GM19438 (cell line): Measurements from ENCODE around the gene CA5A.
"Not testable (repeated sequence)": the region's sequence is repeated elsewhere in the genome, so short reads cannot be mapped to it uniquely, and the experiment has no call there.

Experiments used
- ATAC-seq: cut with Tn5 transposase; IDR thresholded peaks from one replicate; pipeline ENCODE4 v1.9.1; 2021; ENCODE audit warnings: low read depth; ENCODE audit not compliant: unreplicated experiment

CA5A gene

GRCh38 chr16:87949071-87949744 lies 12.9 kb upstream of the CA5A start:
- no peak for ATAC-seq

GRCh38 chr16:87948735-87949070 lies 12.4 kb upstream of the CA5A start:
- no peak for ATAC-seq

GRCh38 chr16:87948119-87948545 lies 11.8 kb upstream of the CA5A start:
- no peak for ATAC-seq

- no peak for ATAC-seq
Measured at GRCh38 chr16:87947356-87948118, 11.2 kb upstream of the CA5A start.

- no peak for ATAC-seq
Measured at GRCh38 chr16:87946596-87947347, 10.4 kb upstream of the CA5A start.

GRCh38 chr16:87945351-87946042 lies 9.2 kb upstream of the CA5A start:
- no peak for ATAC-seq

- ATAC-seq = no peak
Measured at GRCh38 chr16:87942680-87943079, 6.4 kb upstream of the CA5A start.

GRCh38 chr16:87939562-87940423 lies 3.5 kb upstream of the CA5A start:
- no peak for ATAC-seq

GRCh38 chr16:87938412-87938949 lies 2.2 kb upstream of the CA5A start:
- ATAC-seq = no peak

- ATAC-seq = not testable (repeated sequence)
Measured at GRCh38 chr16:87937231-87937542, 858 bp upstream of the CA5A start.

- not testable (repeated sequence) for ATAC-seq
Measured at GRCh38 chr16:87936016-87936374, 334 bp downstream of the CA5A start.

GRCh38 chr16:87934752-87935425 lies 1.4 kb downstream of the CA5A start:
- not testable (repeated sequence) for ATAC-seq

- no peak for ATAC-seq
Measured at GRCh38 chr16:87933140-87933495, 3.2 kb downstream of the CA5A start.

GRCh38 chr16:87932475-87933139 lies 3.7 kb downstream of the CA5A start:
- ATAC-seq = not testable (repeated sequence)

GRCh38 chr16:87931504-87931903 lies 4.8 kb downstream of the CA5A start:
- no peak for ATAC-seq

- no peak for ATAC-seq
Measured at GRCh38 chr16:87930456-87930855, 5.9 kb downstream of the CA5A start.

- ATAC-seq = no peak
Measured at GRCh38 chr16:87929986-87930385, 6.3 kb downstream of the CA5A start.

- no peak for ATAC-seq
Measured at GRCh38 chr16:87927195-87927562, 9.2 kb downstream of the CA5A start.
